Kidney epithelial cell (primary cell): Measurements from ENCODE around the gene DNAH3. TPM values are rescaled to one million over a fixed set of nuclear protein-coding genes. Genes with fewer than 3 reads are reported as not detected.
"Not testable (repeated sequence)": the region's sequence is repeated elsewhere in the genome, so short reads cannot be mapped to it uniquely, and the experiment has no call there.

Source experiments
- DNase-seq: peaks from one replicate; pipeline ENCODE4 v3.0.0-alpha.2; 2010; ENCODE audit warnings: low read depth
- H3K27me3 ChIP-seq: 2 replicates; pipeline ENCODE4 v1.6.0; 2011; ENCODE audit warnings: low read length; ENCODE audit not compliant: control insufficient read depth, insufficient read depth
- H3K36me3 ChIP-seq: 2 replicates; pipeline ENCODE4 v1.5.1; 2011; ENCODE audit warnings: low read length; ENCODE audit not compliant: control insufficient read depth, insufficient read depth
- H3K4me3 ChIP-seq: 2 replicates; pipeline ENCODE4 v1.5.1; 2011; ENCODE audit warnings: low read depth, mild to moderate bottlenecking, control low read depth, low read length
- CTCF ChIP-seq: IDR thresholded peaks from 2 replicates; pipeline ENCODE4 v1.5.1; 2011; ENCODE audit warnings: mild to moderate bottlenecking, moderate library complexity, low read length, control low read depth, inconsistent platforms; ENCODE audit not compliant: insufficient read depth, poor library complexity, severe bottlenecking
- total RNA-seq: library from RNA; depleted of rRNA; stranded (reverse); fragments of >200 nt; gene quantifications from 2 replicates; pipeline ENCODE4 v1.2.3, GENCODE V29; 2015

DNAH3 gene
- total RNA-seq, 1 donor from 2014 or later = not detected

DNA sequence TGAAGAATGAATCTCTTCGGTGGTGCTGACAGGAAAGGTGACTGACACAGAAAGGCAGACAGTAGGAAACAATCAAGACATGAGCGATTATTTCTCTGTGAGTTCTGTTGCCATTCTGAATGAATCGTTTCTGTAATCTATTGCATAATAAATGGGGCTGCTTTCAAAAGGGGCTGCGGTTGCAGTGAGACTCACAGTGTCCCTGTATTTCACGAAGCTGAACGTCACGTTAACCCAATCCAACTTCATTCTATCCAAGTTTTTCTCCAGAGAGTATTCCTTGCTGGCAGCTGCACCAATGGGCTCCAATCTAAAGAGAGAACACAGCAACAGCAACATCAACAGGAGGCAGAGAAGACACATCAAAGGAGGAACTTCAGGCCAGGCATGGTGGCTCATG lies 75.4 kb downstream of the DNAH3 start:
- no peak for TF ChIP-seq CTCF
- Histone ChIP-seq H3K27me3 (no peaks in the 10 kb centered on the region), H3K36me3 (no peaks in the 10 kb centered on the region), H3K4me3 (no peak overlapping the region)
- no peak for DNase-seq

- Histone ChIP-seq H3K36me3 (no peaks in the 10 kb centered on the region), H3K27me3 (no peaks in the 10 kb centered on the region), H3K4me3 (no peak overlapping the region)
- DNase-seq = no peak
- no peak for TF ChIP-seq CTCF
Measured at GRCh38 chr16:21072976-21073375, 77.7 kb downstream of the DNAH3 start.

- TF ChIP-seq CTCF = no peak
- no peaks in the 10 kb centered on the region for H3K36me3 ChIP-seq
- H3K27me3 ChIP-seq = no peaks in the 10 kb centered on the region
- H3K4me3 ChIP-seq = no peak overlapping the region
- no peak for DNase-seq
Measured at GRCh38 chr16:21071741-21072140, 78.9 kb downstream of the DNAH3 start.

DNA sequence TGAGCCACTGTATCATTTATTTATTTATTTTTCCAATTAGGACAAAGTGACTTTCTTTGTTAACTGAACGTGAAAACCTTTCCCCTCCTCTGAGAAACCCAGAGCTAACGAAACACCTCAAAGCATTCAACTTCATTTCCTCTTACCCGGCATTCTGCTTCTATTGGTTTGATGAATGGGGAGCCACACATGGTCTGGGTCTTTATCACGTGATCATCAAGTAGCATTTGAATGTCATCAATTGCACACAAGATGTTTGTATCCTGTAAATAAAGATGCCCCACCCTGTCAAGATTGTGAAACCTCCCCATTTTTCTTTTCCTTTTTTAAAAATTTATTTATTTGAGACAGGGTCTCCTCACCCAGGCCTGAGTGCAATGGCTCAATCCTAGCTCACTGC lies 80.1 kb downstream of the DNAH3 start:
- Histone ChIP-seq H3K4me3 (no peak overlapping the region), H3K27me3 (no peaks in the 10 kb centered on the region), H3K36me3 (no peaks in the 10 kb centered on the region)
- TF ChIP-seq CTCF = no peak
- no peak for DNase-seq

GRCh38 chr16:21069986-21070385 lies 80.7 kb downstream of the DNAH3 start:
- DNase-seq = no peak
- TF ChIP-seq CTCF = no peak
- Histone ChIP-seq H3K4me3 (no peak overlapping the region), H3K36me3 (no peaks in the 10 kb centered on the region), H3K27me3 (no peaks in the 10 kb centered on the region)

GRCh38 chr16:21064203-21064602 lies 86.4 kb downstream of the DNAH3 start:
- no peak for DNase-seq
- TF ChIP-seq CTCF = no peak
- Histone ChIP-seq H3K36me3 (no peaks in the 10 kb centered on the region), H3K4me3 (no peak overlapping the region), H3K27me3 (no peaks in the 10 kb centered on the region)

DNA sequence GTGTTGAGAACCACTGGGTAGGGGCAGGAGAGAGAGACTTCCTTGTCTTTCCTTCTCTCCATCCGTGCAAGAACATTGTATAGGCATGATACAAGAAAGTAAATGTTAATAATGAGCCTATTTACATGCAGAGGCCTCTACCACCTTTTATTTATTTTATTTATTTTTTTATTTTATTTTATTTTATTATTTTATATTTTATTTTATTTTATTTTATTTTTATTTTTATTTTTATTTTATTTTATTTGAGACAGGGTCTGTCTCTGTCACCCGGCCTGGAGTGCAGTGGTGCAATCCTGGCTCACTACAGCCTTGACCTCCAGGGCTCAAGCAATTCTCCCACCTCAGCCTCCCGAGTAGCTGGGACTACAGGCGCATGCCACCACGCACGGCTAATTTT lies 87.3 kb downstream of the DNAH3 start:
- H3K4me3 ChIP-seq, H3K27me3 ChIP-seq, H3K36me3 ChIP-seq, DNase-seq: not testable (repeated sequence)
